Erythroblast (primary cell): ENCODE measurements around the gene CYB5D1.

ENCODE experiments used
- GATA1 ChIP-seq: IDR thresholded peaks from 2 replicates; pipeline ENCODE4 v1.6.1; 2011; ENCODE audit warnings: low read depth, mild to moderate bottlenecking, control low read depth, low read length, moderate library complexity
- POLR2A ChIP-seq: IDR thresholded peaks from 2 replicates; pipeline ENCODE4 v1.6.1; 2011; ENCODE audit warnings: mild to moderate bottlenecking, low read length

GRCh38 chr17:7848131-7848579, 9.6 kb upstream of the CYB5D1 start:
- TF ChIP-seq POLR2A, result no peak
- no peak for TF ChIP-seq GATA1
